T-cell (primary cell): ENCODE data around the gene WNT9A. TPM values are rescaled to one million over a fixed set of nuclear protein-coding genes. Genes with fewer than 3 reads are reported as not detected.

Experiments
- ATAC-seq, 4 experiments: fragments of 200-7000 bp in 3 of 4; fragments of 150-1000 bp in 1 of 4; cut with Tn5 transposase; replicated peaks in 1 of 4; 1 replicate in 3 of 4; 2 replicates in 1 of 4; pipeline ENCODE4 v1.10.0; 2021; ENCODE audit warnings: moderate library complexity in 3 of 4, mild to moderate bottlenecking in 2 of 4, moderate number of reproducible peaks in 1 of 4
- CTCF ChIA-PET, 2 donors: fragments of 300-600 bp; sonication (Branson Sonifier 250); formaldehyde crosslinking; loops; one replicate each; lab custom pipeline; 2022; ENCODE audit warnings: antibody characterized with exemption in 2 of 2; lab: Charles Lee
- POLR2A ChIA-PET, 2 donors: fragments of 300-600 bp; sonication (Branson Sonifier 250); formaldehyde crosslinking; loops; one replicate each; lab custom pipeline; 2022; ENCODE audit warnings: antibody characterized with exemption in 2 of 2; lab: Charles Lee
- DNase-seq, 35 experiments: peaks; one replicate each; pipeline versions ENCODE4 v3.0.0 to v3.0.0-alpha.2; 2013 to 2023
- H3K27ac ChIP-seq: one replicate; pipeline ENCODE4 v1.5.1; 2013; ENCODE audit warnings: low read length
- H3K27me3 ChIP-seq, 2 experiments: replicated peaks in 1 of 2; 1 replicate in 1 of 2; 2 replicates in 1 of 2; pipeline versions ENCODE4 v1.6.1 to v1.7.0; 2013; ENCODE audit warnings: low read length in 1 of 2, mixed read lengths in 1 of 2; ENCODE audit not compliant: control insufficient read depth in 2 of 2, insufficient read depth in 2 of 2; ENCODE audit errors: extremely low read depth in 1 of 2
- H3K36me3 ChIP-seq, 2 donors: 1 replicate in 1 of 2; 2 replicates in 1 of 2; pipeline versions ENCODE4 v1.6.1 to v1.7.0; 2013; ENCODE audit warnings: low read length in 1 of 2; ENCODE audit not compliant: control insufficient read depth in 2 of 2, insufficient read depth in 1 of 2; ENCODE audit errors: extremely low read depth in 1 of 2
- H3K4me1 ChIP-seq, 2 experiments: 1 replicate in 1 of 2; 2 replicates in 1 of 2; pipeline versions ENCODE4 v1.6.1 to v1.7.0; 2013; ENCODE audit warnings: low read length in 2 of 2, mixed read lengths in 1 of 2; ENCODE audit not compliant: insufficient read depth in 2 of 2, control insufficient read depth in 1 of 2; ENCODE audit errors: extremely low read depth in 1 of 2
- H3K4me3 ChIP-seq, 2 donors: 1 replicate in 1 of 2; 2 replicates in 1 of 2; pipeline versions ENCODE4 v1.5.1 to v1.7.0; 2013; ENCODE audit warnings: mild to moderate bottlenecking in 2 of 2, low read length in 1 of 2, moderate library complexity in 1 of 2; ENCODE audit not compliant: control insufficient read depth in 1 of 2; ENCODE audit errors: extremely low read depth in 1 of 2
- H3K9me3 ChIP-seq: 2 replicates; pipeline ENCODE4 v1.7.0; 2013
- H3K27ac Mint-ChIP-seq, 2 donors: one replicate each; pipeline ENCODE4 v1.8.0; 2020 to 2021; ENCODE audit warnings: mild to moderate bottlenecking in 2 of 2, mixed read lengths in 2 of 2
- H3K27me3 Mint-ChIP-seq, 2 donors: one replicate each; pipeline ENCODE4 v1.8.0; 2021 to 2022; ENCODE audit warnings: mixed read lengths in 2 of 2
- H3K36me3 Mint-ChIP-seq: one replicate; pipeline ENCODE4 v1.8.0; 2021; ENCODE audit warnings: mixed read lengths
- H3K4me1 Mint-ChIP-seq, 3 donors: one replicate each; pipeline ENCODE4 v1.8.0; 2020 to 2022; ENCODE audit warnings: mixed read lengths in 3 of 3, mild to moderate bottlenecking in 1 of 3
- H3K4me3 Mint-ChIP-seq, 3 donors: one replicate each; pipeline ENCODE4 v1.8.0; 2020 to 2022; ENCODE audit warnings: mild to moderate bottlenecking in 3 of 3, mixed read lengths in 3 of 3, moderate library complexity in 3 of 3
- H3K9me3 Mint-ChIP-seq, 3 donors: one replicate each; pipeline ENCODE4 v1.8.0; 2020 to 2022; ENCODE audit warnings: mixed read lengths in 3 of 3
- WGBS: methylation state at CpG from one replicate; pipeline ENCODE4 v1.1.5; 2013; ENCODE audit warnings: missing lambda C conversion rate; ENCODE audit not compliant: insufficient coverage; 5-methylcytosine and 5-hydroxymethylcytosine counted together
- total RNA-seq, 35 experiments: library from RNA in 6 of 35; stranded (reverse) in 6 of 35; fragments of 120-200 nt in 1 of 35; gene quantifications; one replicate each; pipeline versions ENCODE4 v1.2.1 to v1.2.4 and lab custom pipeline; 2013 to 2026

WNT9A gene
- total RNA-seq, 5 donors from 2014 or later (not counting 1 experiment from before 2014, with no cell fraction given): 0.12 to 0.72 (median 0.48) TPM; not detected in 1

- 93% methylated on average over 7 of the region's 8 CpGs for WGBS
- Histone ChIP-seq H3K27ac (peak overlapping the region; percentile 55), H3K36me3 (no peaks in the 10 kb centered on the region), H3K9me3 (no peaks in the 10 kb centered on the region), H3K27me3 (peaks cover 0 to 6% of the 10 kb centered on the region in 2 experiments), H3K4me1 (peaks cover 23 to 53% of the 10 kb centered on the region in 2 experiments), H3K4me3 (no peak overlapping the region)
- Mint-ChIP-seq H3K36me3 (no peaks in the 10 kb centered on the region), H3K4me3 (peak overlapping the region in 1 of 3 donors; percentile 80), H3K27ac (peak overlapping the region; percentile 89 to 90), H3K9me3 (no peaks in the 10 kb centered on the region), H3K27me3 (no peaks in the 10 kb centered on the region), H3K4me1 (peaks cover 32 to 37% (median 33%) of the 10 kb centered on the region in 3 donors)
- DNase-seq: peak in 4 of 35 experiments; percentile 0 to 23 (median 10)
- ChIA-PET POLR2A (no interaction called here), CTCF (no interaction called here)
- ATAC-seq: no peak
Measured at GRCh38 chr1:227888404-227889046, 59.2 kb downstream of the WNT9A start.

GRCh38 chr1:227887697-227888403, 59.9 kb downstream of the WNT9A start:
- DNase-seq (peak in 10 of 35 experiments; percentile 1 to 42 (median 23)), ATAC-seq (peak in 3 of 4 experiments; percentile 10 to 60 (median 11))
- H3K4me1 ChIP-seq: peaks cover 23 to 60% of the 10 kb centered on the region in 2 experiments
- ChIA-PET POLR2A (no interaction called here), CTCF (no interaction called here)
- H3K9me3 Mint-ChIP-seq: no peaks in the 10 kb centered on the region
- no peaks in the 10 kb centered on the region for H3K36me3 Mint-ChIP-seq
- H3K27ac ChIP-seq: peak overlapping the region; percentile 71
- 73% methylated on average over 32 of the region's 40 CpGs for WGBS
- no peaks in the 10 kb centered on the region for H3K9me3 ChIP-seq
- peaks cover 32 to 40% (median 33%) of the 10 kb centered on the region in 3 donors for H3K4me1 Mint-ChIP-seq
- H3K27me3 ChIP-seq: peaks cover 0 to 6% of the 10 kb centered on the region in 2 experiments
- H3K27me3 Mint-ChIP-seq: no peaks in the 10 kb centered on the region
- H3K4me3 Mint-ChIP-seq: peak overlapping the region; percentile 56 to 80 (median 67)
- H3K27ac Mint-ChIP-seq: peak overlapping the region; percentile 89 to 90
- H3K36me3 ChIP-seq: no peaks in the 10 kb centered on the region
- H3K4me3 ChIP-seq: peak overlapping the region in 1 of 2 donors; percentile 37

GRCh38 chr1:227886993-227887696, 60.6 kb downstream of the WNT9A start:
- H3K27ac ChIP-seq: peak overlapping the region; percentile 71
- H3K27ac Mint-ChIP-seq: peak overlapping the region; percentile 74 to 90
- DNase-seq (peak in 21 of 35 experiments; percentile 5 to 55 (median 26)), ATAC-seq (peak; percentile 30 to 56 (median 37))
- no peaks in the 10 kb centered on the region for H3K9me3 ChIP-seq
- no peaks in the 10 kb centered on the region for H3K27me3 Mint-ChIP-seq
- WGBS: 27% methylated on average over 9 of the region's 30 CpGs
- CTCF ChIA-PET: no interaction called here
- H3K9me3 Mint-ChIP-seq: no peaks in the 10 kb centered on the region
- peaks cover 0 to 6% of the 10 kb centered on the region in 2 experiments for H3K27me3 ChIP-seq
- no peaks in the 10 kb centered on the region for H3K36me3 Mint-ChIP-seq
- H3K4me3 ChIP-seq: peak overlapping the region; percentile 33 to 37
- peak overlapping the region; percentile 31 to 80 (median 41) for H3K4me3 Mint-ChIP-seq
- peaks cover 23 to 61% of the 10 kb centered on the region in 2 experiments for H3K4me1 ChIP-seq
- POLR2A ChIA-PET: no interaction called here
- H3K4me1 Mint-ChIP-seq: peaks cover 28 to 43% (median 30%) of the 10 kb centered on the region in 3 donors
- no peaks in the 10 kb centered on the region for H3K36me3 ChIP-seq

- H3K27ac ChIP-seq: peak overlapping the region; percentile 71
- no peaks in the 10 kb centered on the region for H3K9me3 ChIP-seq
- no peaks in the 10 kb centered on the region for H3K36me3 ChIP-seq
- peaks cover 0 to 6% of the 10 kb centered on the region in 2 experiments for H3K27me3 ChIP-seq
- Mint-ChIP-seq H3K4me3 (peak overlapping the region; percentile 31 to 80 (median 41)), H3K27me3 (no peaks in the 10 kb centered on the region), H3K27ac (peak overlapping the region; percentile 74 to 96), H3K4me1 (peaks cover 27 to 45% (median 30%) of the 10 kb centered on the region in 3 donors), H3K9me3 (no peaks in the 10 kb centered on the region), H3K36me3 (no peaks in the 10 kb centered on the region)
- DNase-seq (peak in 4 of 35 experiments; percentile 3 to 10 (median 10)), ATAC-seq (no peak)
- CTCF ChIA-PET: interaction anchor here in 1 of 2 donors (0.5 kb wide), 1 partner anchor 16 kb away, joined by 3 read pairs; no protein-coding TSS in a partner anchor
- POLR2A ChIA-PET: no interaction called here
- peak overlapping the region in 1 of 2 donors; percentile 37 for H3K4me3 ChIP-seq
- peaks cover 23 to 61% of the 10 kb centered on the region in 2 experiments for H3K4me1 ChIP-seq
- WGBS: 90% methylated on average over 3 of the region's 18 CpGs
Measured at GRCh38 chr1:227886503-227886961, 61.2 kb downstream of the WNT9A start.

GRCh38 chr1:227885648-227886502, 61.9 kb downstream of the WNT9A start:
- Histone ChIP-seq H3K4me1 (peaks cover 23 to 61% of the 10 kb centered on the region in 2 experiments), H3K27ac (peak overlapping the region; percentile 71), H3K27me3 (peaks cover 0 to 6% of the 10 kb centered on the region in 2 experiments), H3K36me3 (no peaks in the 10 kb centered on the region), H3K9me3 (no peaks in the 10 kb centered on the region), H3K4me3 (peak overlapping the region; percentile 4 to 51)
- no peaks in the 10 kb centered on the region for H3K27me3 Mint-ChIP-seq
- H3K9me3 Mint-ChIP-seq: no peaks in the 10 kb centered on the region
- WGBS: 56% methylated on average over 13 of the region's 14 CpGs
- peak overlapping the region; percentile 96 for H3K27ac Mint-ChIP-seq
- POLR2A ChIA-PET: no interaction called here
- ATAC-seq (peak in 3 of 4 experiments; percentile 1 to 27 (median 5)), DNase-seq (peak in 5 of 35 experiments; percentile 0 to 29 (median 9))
- H3K4me3 Mint-ChIP-seq: peak overlapping the region; percentile 66 to 80 (median 67)
- CTCF ChIA-PET: interaction anchor here in 1 of 2 donors (0.5 kb wide), 1 partner anchor 16 kb away, joined by 3 read pairs; no protein-coding TSS in a partner anchor
- no peaks in the 10 kb centered on the region for H3K36me3 Mint-ChIP-seq
- H3K4me1 Mint-ChIP-seq: peaks cover 27 to 45% (median 30%) of the 10 kb centered on the region in 3 donors
